ENCODE measurements around the gene KSR1.

The KSR1 gene

GRCh38 chr17:27579304-27579703 is 123.1 kb downstream of the KSR1 start:
- in situ Hi-C loops (cut with MboI; ENCODE audit: low sequenced_read_pairs) = no loop called here

DNA sequence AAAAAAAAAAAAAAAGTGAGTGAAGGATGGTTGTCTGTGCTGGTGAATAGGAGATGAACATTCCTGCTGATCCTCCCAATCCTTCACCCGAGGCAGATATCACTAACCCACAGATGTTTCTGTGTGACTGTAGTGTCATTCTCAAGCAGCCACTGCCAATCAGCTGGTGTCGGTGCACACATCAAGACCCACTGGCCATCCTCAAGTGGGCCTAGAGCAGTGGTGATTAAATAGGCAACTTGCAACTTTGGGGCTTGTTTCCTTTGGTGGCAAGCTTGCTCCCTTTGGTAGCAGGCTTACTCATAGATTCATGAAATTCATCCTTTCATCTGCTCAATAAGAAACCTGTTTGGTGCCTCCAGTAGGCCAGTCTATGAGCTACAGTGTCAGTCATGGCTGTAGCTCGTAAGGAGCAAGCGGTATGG is 123.7 kb downstream of the KSR1 start:
- in situ Hi-C loops (cut with MboI; ENCODE audit: low sequenced_read_pairs) = loop anchor here (10.0 kb wide), 3 partner anchors 45 to 225 kb away; no protein-coding TSS in a partner anchor

- in situ Hi-C loops (cut with MboI; ENCODE audit: low sequenced_read_pairs) = loop anchor here (10.0 kb wide), 3 partner anchors 46 to 226 kb away; no protein-coding TSS in a partner anchor
Measured at GRCh38 chr17:27581016-27581415, 124.8 kb downstream of the KSR1 start.

GRCh38 chr17:27582696-27583095 is 126.4 kb downstream of the KSR1 start:
- in situ Hi-C loops (cut with MboI; ENCODE audit: low sequenced_read_pairs) = loop anchor here (10.0 kb wide), 3 partner anchors 48 to 228 kb away; no protein-coding TSS in a partner anchor

GRCh38 chr17:27585153-27585681 is 129.0 kb downstream of the KSR1 start:
- in situ Hi-C loops (cut with MboI; ENCODE audit: low sequenced_read_pairs) = loop anchor here (10.0 kb wide), 3 partner anchors 50 to 230 kb away; no protein-coding TSS in a partner anchor

- in situ Hi-C loops (cut with MboI; ENCODE audit: low sequenced_read_pairs) = loop anchor here (10.0 kb wide), 3 partner anchors 51 to 231 kb away; no protein-coding TSS in a partner anchor
Measured at GRCh38 chr17:27585792-27586191, 129.5 kb downstream of the KSR1 start.

- in situ Hi-C loops (cut with MboI; ENCODE audit: low sequenced_read_pairs) = loop anchor here (10.0 kb wide), 3 partner anchors 51 to 231 kb away; no protein-coding TSS in a partner anchor
Measured at GRCh38 chr17:27586203-27586721, 130.0 kb downstream of the KSR1 start.

DNA sequence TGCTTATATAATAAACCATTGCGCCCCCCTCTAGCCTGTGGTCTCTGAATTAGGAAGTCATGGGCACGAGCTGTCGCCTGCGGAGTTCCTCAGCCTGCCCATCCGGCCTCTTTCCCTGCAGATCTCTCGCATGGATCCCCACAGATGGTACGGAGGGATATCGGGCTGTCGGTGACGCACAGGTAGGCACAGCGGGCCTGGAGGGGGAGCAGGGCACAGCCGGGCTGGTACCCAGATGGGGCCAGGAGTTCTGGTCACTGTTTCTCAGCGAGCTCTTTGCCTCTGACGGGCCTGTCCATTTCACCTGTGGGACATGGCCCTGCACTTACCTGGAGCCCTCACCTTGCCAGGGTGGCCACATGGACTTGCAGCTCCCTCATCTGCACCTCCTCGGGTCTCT is 132.1 kb downstream of the KSR1 start:
- in situ Hi-C loops (cut with MboI; ENCODE audit: low sequenced_read_pairs) = loop anchor here (10.0 kb wide), 3 partner anchors 54 to 234 kb away; no protein-coding TSS in a partner anchor

- in situ Hi-C loops (cut with MboI; ENCODE audit: low sequenced_read_pairs) = no loop called here
Measured at GRCh38 chr17:27590864-27591263, 134.6 kb downstream of the KSR1 start.

GRCh38 chr17:27591986-27592385 is 135.7 kb downstream of the KSR1 start:
- in situ Hi-C loops (cut with MboI; ENCODE audit: low sequenced_read_pairs) = no loop called here

GRCh38 chr17:27593232-27593856 is 137.1 kb downstream of the KSR1 start:
- in situ Hi-C loops (cut with MboI; ENCODE audit: low sequenced_read_pairs) = no loop called here

GRCh38 chr17:27593857-27594255 is 137.6 kb downstream of the KSR1 start:
- in situ Hi-C loops (cut with MboI; ENCODE audit: low sequenced_read_pairs) = no loop called here

DNA sequence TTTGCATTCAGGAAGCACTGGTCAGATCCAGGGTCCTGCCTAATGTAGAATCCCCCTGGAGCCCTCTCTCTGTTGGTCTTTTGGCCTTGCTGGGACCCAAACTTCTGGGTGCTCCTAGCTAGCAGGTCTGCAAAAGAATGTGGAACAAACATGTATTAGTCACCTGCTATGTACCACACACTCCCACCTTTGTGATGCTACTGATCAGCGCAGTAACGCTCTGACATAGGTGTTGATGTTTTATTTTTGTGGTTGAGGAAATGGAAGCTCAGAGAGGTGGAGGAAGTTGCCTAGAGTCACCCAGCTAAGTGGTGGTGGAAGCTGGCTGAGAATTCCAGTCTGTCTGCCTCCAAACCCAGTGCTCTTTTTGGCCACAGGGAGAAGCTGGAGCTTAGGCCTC is 139.0 kb downstream of the KSR1 start:
- in situ Hi-C loops (cut with MboI; ENCODE audit: low sequenced_read_pairs) = no loop called here

- in situ Hi-C loops (cut with MboI; ENCODE audit: low sequenced_read_pairs) = no loop called here
Measured at GRCh38 chr17:27596096-27596495, 139.8 kb downstream of the KSR1 start.

DNA sequence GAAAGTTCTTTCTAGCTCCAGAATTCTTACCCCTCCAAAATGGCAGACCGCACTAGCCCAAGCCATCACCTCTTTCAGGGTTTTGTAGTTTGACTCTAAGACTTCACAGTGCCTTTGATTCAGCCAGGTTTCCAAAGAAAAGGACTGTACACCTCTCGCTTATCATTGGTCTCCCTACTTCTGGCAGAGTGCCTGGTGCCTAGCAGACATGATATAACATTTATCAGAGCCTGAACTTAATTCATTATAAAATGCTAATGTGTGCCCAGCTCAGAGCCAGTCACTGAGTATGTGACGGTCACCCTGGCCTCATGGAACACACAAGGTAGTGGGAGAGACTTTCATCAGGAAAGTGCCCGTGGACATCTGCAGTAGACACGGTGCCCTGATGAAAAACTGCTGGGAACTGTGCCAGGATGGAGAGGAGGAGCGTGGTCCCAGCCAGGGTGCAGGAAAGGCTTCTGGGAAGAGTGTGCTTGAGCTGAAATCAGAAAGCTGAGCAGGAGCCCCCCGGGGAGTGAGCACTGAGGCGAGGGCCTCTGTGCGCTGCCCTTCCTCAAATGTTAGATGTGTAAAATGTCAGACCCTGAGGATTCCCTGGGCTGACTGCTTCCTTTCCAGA is 140.4 kb downstream of the KSR1 start:
- in situ Hi-C loops (cut with MboI; ENCODE audit: low sequenced_read_pairs) = no loop called here

DNA sequence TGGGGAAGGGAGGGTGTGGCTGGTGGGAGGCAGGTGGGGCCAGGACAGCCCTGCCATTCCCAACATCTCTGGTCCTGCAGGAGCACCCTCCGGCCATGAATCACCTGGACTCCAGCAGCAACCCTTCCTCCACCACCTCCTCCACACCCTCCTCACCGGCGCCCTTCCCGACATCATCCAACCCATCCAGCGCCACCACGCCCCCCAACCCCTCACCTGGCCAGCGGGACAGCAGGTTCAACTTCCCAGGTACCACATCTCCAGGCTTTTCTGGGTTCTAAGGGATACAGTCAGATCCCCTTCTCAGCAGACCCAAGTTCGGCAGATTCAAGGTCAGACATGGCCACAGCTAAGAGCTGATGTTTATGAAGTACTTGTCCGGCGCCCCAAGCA is 140.9 kb downstream of the KSR1 start:
- in situ Hi-C loops (cut with MboI; ENCODE audit: low sequenced_read_pairs) = no loop called here

DNA sequence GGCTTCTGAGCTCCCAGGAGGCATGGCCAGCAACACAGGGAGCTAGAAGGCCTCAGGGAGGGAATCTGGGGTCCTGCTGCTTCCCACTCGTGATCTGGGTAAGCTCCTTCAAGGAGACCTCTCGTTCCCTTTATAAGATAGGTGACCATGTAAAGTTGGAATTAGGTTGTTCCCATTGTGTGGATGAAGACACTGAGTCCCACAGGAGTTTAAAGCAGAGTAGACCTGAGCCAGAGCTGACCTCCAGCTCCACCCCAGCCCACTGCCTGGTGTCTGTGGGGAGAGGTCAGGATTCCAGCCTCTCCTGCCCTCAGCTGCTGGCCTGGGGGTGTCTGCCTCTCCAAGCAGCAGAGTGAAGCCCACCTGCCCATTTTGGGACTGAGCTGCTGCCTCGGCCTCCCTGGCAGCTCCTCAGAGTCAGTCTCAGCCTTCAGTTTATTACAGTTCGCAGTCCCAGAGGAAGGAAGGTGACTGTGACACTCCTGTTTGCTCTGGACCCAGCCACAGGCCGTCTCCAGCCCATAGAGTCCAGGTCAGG is 141.6 kb downstream of the KSR1 start:
- in situ Hi-C loops (cut with MboI; ENCODE audit: low sequenced_read_pairs) = no loop called here

DNA sequence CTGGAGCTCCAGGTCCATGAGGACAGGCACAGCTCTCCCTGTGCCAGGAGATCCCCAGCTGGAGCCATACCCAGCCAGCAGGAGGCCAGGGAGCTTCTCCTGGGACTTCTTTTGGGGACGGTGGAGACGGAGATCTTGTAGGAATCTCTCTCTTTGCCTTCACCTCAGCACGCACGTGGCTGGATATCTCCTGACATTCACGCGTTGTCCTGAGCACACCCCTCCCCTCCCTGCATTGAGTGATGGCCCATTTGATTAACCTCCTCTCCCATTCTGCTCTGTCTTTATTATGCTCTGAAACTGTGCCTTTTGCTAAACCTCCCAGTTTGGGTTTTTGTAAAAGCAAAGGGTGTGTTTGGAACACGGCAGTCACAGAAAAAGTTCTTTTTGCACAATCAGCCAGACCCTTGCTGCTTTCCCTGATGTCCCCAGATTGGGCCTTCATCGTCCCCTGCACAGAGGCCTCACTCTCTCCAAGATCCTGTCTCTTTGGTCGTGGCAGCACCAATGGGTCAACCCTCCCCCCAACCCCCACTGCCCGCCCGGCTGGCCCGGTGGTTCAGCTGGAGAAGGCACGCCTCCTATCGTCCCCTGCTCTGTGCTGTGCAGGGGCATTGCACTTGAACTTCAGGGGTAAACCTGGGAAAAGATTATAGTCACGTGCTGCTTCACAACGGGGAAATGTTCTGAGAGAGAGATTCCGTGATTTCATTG is 142.2 kb downstream of the KSR1 start:
- in situ Hi-C loops (cut with MboI; ENCODE audit: low sequenced_read_pairs) = no loop called here

GRCh38 chr17:27600471-27600870 is 144.2 kb downstream of the KSR1 start:
- in situ Hi-C loops (cut with MboI; ENCODE audit: low sequenced_read_pairs) = loop anchor here (10.0 to 25.0 kb wide), 2 partner anchors 54 to 363 kb away; no protein-coding TSS in a partner anchor

DNA sequence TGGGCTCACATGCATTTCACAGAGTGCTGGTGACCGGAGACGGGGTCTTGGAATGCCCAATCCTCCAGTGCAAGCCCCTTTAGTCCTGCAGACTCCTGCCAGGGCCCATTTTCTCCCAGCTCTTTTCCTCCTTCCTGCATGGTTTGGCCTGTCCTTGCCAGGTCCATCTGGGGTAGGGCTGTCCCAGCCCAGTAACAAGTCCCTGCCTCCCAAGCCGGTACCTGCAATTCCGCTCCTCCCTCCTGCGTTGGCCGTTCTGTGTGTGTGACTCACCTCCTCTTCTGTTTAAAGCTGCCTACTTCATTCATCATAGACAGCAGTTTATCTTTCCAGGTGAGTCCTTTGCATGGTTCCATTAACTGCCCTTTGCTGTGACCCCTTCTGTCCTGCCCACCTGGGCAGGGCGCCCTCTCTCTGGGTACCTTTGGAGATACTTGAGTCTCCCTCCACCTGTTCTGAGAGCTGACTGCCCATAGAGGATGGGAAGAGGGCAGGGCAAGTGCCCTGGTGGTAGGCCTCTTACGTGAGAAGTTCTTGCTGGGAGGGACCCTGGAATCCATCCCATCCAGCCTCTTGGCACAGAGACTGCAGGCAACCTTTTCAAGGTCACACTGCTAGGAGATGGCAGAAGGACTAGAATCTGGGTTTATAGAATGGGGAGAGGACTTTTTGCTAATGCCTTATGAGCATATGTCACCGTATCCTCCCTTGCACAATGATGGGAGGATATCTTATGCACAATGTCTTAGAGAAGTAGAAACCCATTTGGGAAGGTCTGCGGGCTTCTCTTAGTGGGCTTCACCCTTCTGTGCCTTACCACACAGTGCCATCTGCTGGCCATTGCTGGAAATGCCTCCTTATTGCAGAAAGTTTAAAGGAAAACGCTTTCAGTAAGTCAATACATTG is 145.1 kb downstream of the KSR1 start:
- in situ Hi-C loops (cut with MboI; ENCODE audit: low sequenced_read_pairs) = loop anchor here (10.0 to 25.0 kb wide), 2 partner anchors 53 to 364 kb away; no protein-coding TSS in a partner anchor
